ENCODE data around the gene CACNA1G.
A peak's percentile ranks its signal among the peaks of the same experiment; 100 is the strongest.

Gene CACNA1G

GRCh38 chr17:50549969-50550368 lies 10.5 kb upstream of the CACNA1G start:
- Histone ChIP-seq H3K27me3 (no peaks in the 10 kb centered on the region), H3K27ac (no peak overlapping the region), H3K4me1 (peaks cover 0 to 17% (median 10%) of the 10 kb centered on the region in 4 donors), H3K4me3 (no peak overlapping the region), H3K9me3 (no peaks in the 10 kb centered on the region), H3K36me3 (peaks cover 0 to 50% (median 28%) of the 10 kb centered on the region in 3 donors)
- no peak for TF ChIP-seq CTCF (IDR thresholded peaks at IDR 0.05)
- DNase-seq: no peak
- intact Hi-C loops (cut with DNase I; ENCODE audit: low total_unique reads): loop anchor here (5.0 kb wide), 3 partner anchors 137 to 292 kb away; no protein-coding TSS in a partner anchor

- peak overlapping the region in 1 of 2 donors; percentile 18 for H3K27ac ChIP-seq
- H3K36me3 ChIP-seq: peaks cover 3 to 59% (median 37%) of the 10 kb centered on the region in 3 donors
- intact Hi-C loops (cut with DNase I; ENCODE audit: low total_unique reads): loop anchor here (5.0 kb wide), 1 partner anchor 136 kb away; no protein-coding TSS in a partner anchor
- no peak overlapping the region for H3K4me3 ChIP-seq
- peaks cover 0 to under 1% of the 10 kb centered on the region in 2 donors for H3K27me3 ChIP-seq
- H3K9me3 ChIP-seq: no peaks in the 10 kb centered on the region
- peak; percentile 84 to 90 for DNase-seq
- peak; percentile 89 to 93 for TF ChIP-seq CTCF (IDR thresholded peaks at IDR 0.05)
- peaks cover 0 to 17% (median 10%) of the 10 kb centered on the region in 4 donors for H3K4me1 ChIP-seq
Measured at GRCh38 chr17:50550661-50551432, 9.7 kb upstream of the CACNA1G start.

GRCh38 chr17:50551433-50551815 lies 9.1 kb upstream of the CACNA1G start:
- DNase-seq: no peak
- Histone ChIP-seq H3K27me3 (peaks cover 0 to 4% of the 10 kb centered on the region in 2 donors), H3K4me3 (no peak overlapping the region), H3K4me1 (peaks cover 0 to 17% (median 10%) of the 10 kb centered on the region in 4 donors), H3K27ac (no peak overlapping the region), H3K9me3 (no peaks in the 10 kb centered on the region), H3K36me3 (peaks cover 8 to 64% (median 37%) of the 10 kb centered on the region in 3 donors)
- no peak for TF ChIP-seq CTCF (IDR thresholded peaks at IDR 0.05)
- intact Hi-C loops (cut with DNase I; ENCODE audit: low total_unique reads): loop anchor here (5.0 kb wide), 1 partner anchor 136 kb away; no protein-coding TSS in a partner anchor

GRCh38 chr17:50551884-50552283 lies 8.6 kb upstream of the CACNA1G start:
- Histone ChIP-seq H3K36me3 (peaks cover 8 to 66% (median 37%) of the 10 kb centered on the region in 3 donors), H3K4me3 (no peak overlapping the region), H3K9me3 (no peaks in the 10 kb centered on the region), H3K27me3 (peaks cover 0 to 6% of the 10 kb centered on the region in 2 donors), H3K4me1 (peaks cover 0 to 12% (median 8%) of the 10 kb centered on the region in 4 donors), H3K27ac (no peak overlapping the region)
- DNase-seq: no peak
- intact Hi-C loops (cut with DNase I; ENCODE audit: low total_unique reads): loop anchor here (5.0 kb wide), 1 partner anchor 135 kb away; no protein-coding TSS in a partner anchor
- no peak for TF ChIP-seq CTCF (IDR thresholded peaks at IDR 0.05)

- H3K27ac ChIP-seq: no peak overlapping the region
- intact Hi-C loops (cut with DNase I; ENCODE audit: low total_unique reads): loop anchor here (5.0 kb wide), 1 partner anchor 133 kb away; no protein-coding TSS in a partner anchor
- TF ChIP-seq CTCF (IDR thresholded peaks at IDR 0.05): no peak
- peaks cover 0 to 26% of the 10 kb centered on the region in 2 donors for H3K27me3 ChIP-seq
- no peaks in the 10 kb centered on the region for H3K9me3 ChIP-seq
- DNase-seq: no peak
- H3K4me3 ChIP-seq: no peak overlapping the region
- H3K4me1 ChIP-seq: peaks cover 0 to 10% (median 6%) of the 10 kb centered on the region in 4 donors
- peaks cover 8 to 54% (median 29%) of the 10 kb centered on the region in 3 donors for H3K36me3 ChIP-seq
Measured at GRCh38 chr17:50554201-50554600, 6.3 kb upstream of the CACNA1G start.

Data from tibial artery (tissue), 4 donors.